Breast epithelium (tissue), 4 donors: ENCODE results near the gene OR2AK2. TPM values are rescaled to one million over a fixed set of nuclear protein-coding genes. Genes with fewer than 3 reads are reported as not detected.

Experiments used
- DNase-seq, 2 donors: peaks; one replicate each; pipeline ENCODE4 v3.0.0-alpha.2; 2019; ENCODE audit warnings: low spot score in 2 of 2
- H3K27ac ChIP-seq, 2 donors: fragments of 200-600 bp; sonication (generic) in 1 of 2; one replicate each; pipeline ENCODE4 v1.5.1; 2016 to 2019; ENCODE audit warnings: mild to moderate bottlenecking in 1 of 2
- H3K27me3 ChIP-seq, 2 donors: fragments of 200-600 bp; sonication (generic) in 1 of 2; one replicate each; pipeline versions ENCODE4 v1.5.1 to v1.6.0; 2017 to 2019; ENCODE audit warnings: control low read depth in 1 of 2, mild to moderate bottlenecking in 1 of 2
- H3K36me3 ChIP-seq: fragments of 200-600 bp; one replicate; pipeline ENCODE4 v1.5.1; 2019
- H3K4me1 ChIP-seq, 2 donors: fragments of 200-600 bp; sonication (generic); one replicate each; pipeline ENCODE4 v1.5.1; 2016 to 2019; ENCODE audit warnings: control low read depth in 1 of 2
- H3K4me3 ChIP-seq, 3 donors: fragments of 200-600 bp; sonication (generic); 1 replicate in 2 of 3; 2 replicates in 1 of 3; pipeline ENCODE4 v1.5.1; 2016 to 2019; ENCODE audit warnings: mild to moderate bottlenecking in 3 of 3, moderate library complexity in 2 of 3
- H3K9me3 ChIP-seq, 2 donors: fragments of 200-600 bp; sonication (generic) in 1 of 2; one replicate each; pipeline ENCODE4 v1.5.1; 2016 to 2019; ENCODE audit warnings: control low read depth in 1 of 2
- POLR2AphosphoS5 ChIP-seq, 3 donors: sonication (generic); formaldehyde crosslinking; IDR thresholded peaks; one replicate each; pipeline ENCODE4 v1.6.1; 2017; ENCODE audit warnings: antibody characterized with exemption in 3 of 3
- intact Hi-C: fragments of 100-400 bp; cut with DNase I; formaldehyde crosslinking; loops from one replicate; pipeline ENCODE4 v1.15.1; 2023; ENCODE audit warnings: low total_unique reads
- total RNA-seq, 3 donors: library from RNA; depleted of rRNA; stranded (reverse); fragments of >200 nt; gene quantifications; one replicate each; pipeline ENCODE4 v1.1.0, GENCODE V29; 2016

Gene OR2AK2
- total RNA-seq, 3 donors from 2014 or later = 0.44 TPM; not detected in 2

DNA sequence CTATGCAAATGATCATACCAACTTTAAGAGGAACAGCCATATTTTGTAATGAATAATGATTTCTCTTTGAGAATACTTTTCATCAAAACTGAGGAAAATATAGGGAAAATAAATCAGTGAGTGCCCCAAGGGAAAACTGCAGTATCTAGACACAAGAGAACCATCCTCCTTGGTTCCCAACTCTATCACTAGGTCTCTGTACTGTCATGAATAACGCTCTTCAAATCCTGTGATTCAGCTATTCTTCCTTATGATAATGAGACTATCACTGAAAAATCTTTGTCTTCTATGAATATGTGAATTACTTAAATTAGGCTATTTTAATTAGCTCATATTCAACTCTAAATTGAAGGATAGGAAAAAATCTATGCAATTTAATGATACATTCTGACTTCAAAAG, 50.8 kb downstream of the OR2AK2 start:
- no peak for DNase-seq
- intact Hi-C loops = no loop called here
- Histone ChIP-seq H3K27ac (no peak overlapping the region), H3K9me3 (peaks cover 0 to 7% of the 10 kb centered on the region in 2 donors), H3K36me3 (no peaks in the 10 kb centered on the region), H3K4me1 (no peaks in the 10 kb centered on the region), H3K4me3 (no peak overlapping the region), H3K27me3 (no peaks in the 10 kb centered on the region)
- TF ChIP-seq POLR2AphosphoS5 (IDR thresholded peaks at IDR 0.05) = no peak

Other genes with a start within 250 kb of the OR2AK2 start
- gene OR6F1, start 248.6 kb upstream of the OR2AK2 start, total RNA-seq = not detected
- gene OR14K1, start 226.6 kb upstream of the OR2AK2 start, total RNA-seq = 1 to 10 TPM in 2 of 3 donors, not detected in 1; 1.0 to 1.3 TPM
- gene OR14A2, start 217.1 kb upstream of the OR2AK2 start, total RNA-seq = not detected
- gene OR1C1, start 204.7 kb upstream of the OR2AK2 start, total RNA-seq = not detected
- gene OR14A16, start 141.1 kb upstream of the OR2AK2 start, total RNA-seq = not detected
- not detected for gene OR11L1, start 123.3 kb upstream of the OR2AK2 start, total RNA-seq
- 1 to 10 TPM in 2 of 3 donors, under 1 TPM in 1; 0.32 to 4.6 (median 1.0) TPM for gene TRIM58, start 108.0 kb upstream of the OR2AK2 start, total RNA-seq
- 1 to 10 TPM in 1 of 3 donors, not detected in 2; 3.6 TPM for gene OR2W3, start 69.6 kb upstream of the OR2AK2 start, total RNA-seq
- not detected for gene OR2T8, start 45.0 kb upstream of the OR2AK2 start, total RNA-seq
- gene OR2AJ1, start 40.3 kb upstream of the OR2AK2 start, total RNA-seq = not detected
- gene OR2L8, start 16.4 kb upstream of the OR2AK2 start, total RNA-seq = 1 to 10 TPM in 1 of 3 donors, under 1 TPM in 1, not detected in 1; 0.73 to 1.3 TPM
- gene OR2L5, start 48.4 kb downstream of the OR2AK2 start, total RNA-seq = under 1 TPM in 2 of 3 donors, not detected in 1; 0.44 to 0.66 TPM
- under 1 TPM in 2 of 3 donors, not detected in 1; 0.66 to 0.73 TPM for gene OR2L2, start 64.8 kb downstream of the OR2AK2 start, total RNA-seq
- gene OR2L3, start 81.6 kb downstream of the OR2AK2 start, total RNA-seq = under 1 TPM in 2 of 3 donors, not detected in 1; 0.15 to 0.33 TPM
- gene OR2L13, start 130.0 kb downstream of the OR2AK2 start, total RNA-seq = under 1 TPM in 2 of 3 donors, not detected in 1; 0.29 to 0.33 TPM
- not detected for gene OR2M5, start 179.9 kb downstream of the OR2AK2 start, total RNA-seq
- gene OR2M2, start 209.6 kb downstream of the OR2AK2 start, total RNA-seq = not detected
- under 1 TPM in 2 of 3 donors, not detected in 1; under 0.01 to 0.29 TPM for gene OR2M3, start 232.0 kb downstream of the OR2AK2 start, total RNA-seq